GM18909 (cell line): Measurements from ENCODE around the gene ARRB1.
"Not testable (repeated sequence)": the region's sequence is repeated elsewhere in the genome, so short reads cannot be mapped to it uniquely, and the experiment has no call there.

Experiments
- ATAC-seq: cut with Tn5 transposase; IDR thresholded peaks from one replicate; pipeline ENCODE4 v1.9.1; 2021; ENCODE audit warnings: mild to moderate bottlenecking; ENCODE audit not compliant: unreplicated experiment, poor library complexity

Gene ARRB1

DNA sequence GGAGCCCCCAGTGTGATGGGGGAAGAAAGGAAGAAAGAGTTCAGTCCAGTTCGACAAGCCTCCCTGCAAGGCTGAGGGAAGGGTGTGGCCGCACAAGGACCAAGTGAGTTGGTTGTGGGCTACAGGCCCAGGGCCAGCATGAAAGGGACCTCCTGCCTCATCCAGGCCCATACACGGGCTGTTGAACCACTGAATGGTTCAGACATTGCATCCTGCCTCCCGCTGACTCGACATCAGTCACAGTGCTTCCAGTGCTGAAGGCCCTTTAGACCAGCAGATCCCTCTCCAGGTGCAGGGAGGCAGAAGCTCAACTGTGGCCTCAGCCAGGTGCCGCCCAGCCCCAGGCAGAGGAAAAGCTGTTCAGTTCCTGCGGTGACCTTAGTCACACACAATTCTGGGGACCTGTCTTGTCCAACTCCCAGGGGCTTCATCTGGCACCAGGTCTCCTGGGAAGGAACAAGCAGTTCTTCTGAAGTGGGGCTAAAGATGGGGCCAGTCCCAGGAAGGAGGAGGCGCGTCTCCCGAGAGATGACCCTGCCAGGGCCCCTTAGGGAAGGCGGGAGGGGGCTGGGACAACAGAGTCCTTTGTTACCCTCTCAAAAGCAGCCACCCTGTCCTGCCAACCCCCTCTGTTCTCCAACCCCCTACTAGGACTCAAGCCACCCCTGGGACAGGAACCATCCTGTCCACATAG is 6.6 kb downstream of the ARRB1 start:
- ATAC-seq: no peak

DNA sequence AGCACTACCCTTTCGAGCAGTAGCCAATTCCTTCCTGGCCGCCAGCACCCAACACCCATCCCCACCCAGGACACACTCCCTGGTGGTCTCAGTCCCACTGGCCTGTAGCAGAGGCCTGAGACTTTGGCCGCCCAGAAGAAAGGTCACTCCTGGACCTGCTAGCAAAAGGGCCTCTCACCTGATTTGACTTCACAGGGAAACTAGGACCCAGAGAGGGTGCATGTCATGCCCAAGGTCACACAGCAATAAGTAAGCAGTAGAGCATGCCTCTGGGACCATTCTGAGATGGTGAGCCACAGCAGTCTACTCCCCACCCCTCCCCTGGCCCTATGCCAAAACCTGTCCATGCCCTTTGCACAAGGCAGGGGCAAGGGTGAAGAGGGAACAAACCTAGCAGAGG is 7.3 kb downstream of the ARRB1 start:
- ATAC-seq: no peak

DNA sequence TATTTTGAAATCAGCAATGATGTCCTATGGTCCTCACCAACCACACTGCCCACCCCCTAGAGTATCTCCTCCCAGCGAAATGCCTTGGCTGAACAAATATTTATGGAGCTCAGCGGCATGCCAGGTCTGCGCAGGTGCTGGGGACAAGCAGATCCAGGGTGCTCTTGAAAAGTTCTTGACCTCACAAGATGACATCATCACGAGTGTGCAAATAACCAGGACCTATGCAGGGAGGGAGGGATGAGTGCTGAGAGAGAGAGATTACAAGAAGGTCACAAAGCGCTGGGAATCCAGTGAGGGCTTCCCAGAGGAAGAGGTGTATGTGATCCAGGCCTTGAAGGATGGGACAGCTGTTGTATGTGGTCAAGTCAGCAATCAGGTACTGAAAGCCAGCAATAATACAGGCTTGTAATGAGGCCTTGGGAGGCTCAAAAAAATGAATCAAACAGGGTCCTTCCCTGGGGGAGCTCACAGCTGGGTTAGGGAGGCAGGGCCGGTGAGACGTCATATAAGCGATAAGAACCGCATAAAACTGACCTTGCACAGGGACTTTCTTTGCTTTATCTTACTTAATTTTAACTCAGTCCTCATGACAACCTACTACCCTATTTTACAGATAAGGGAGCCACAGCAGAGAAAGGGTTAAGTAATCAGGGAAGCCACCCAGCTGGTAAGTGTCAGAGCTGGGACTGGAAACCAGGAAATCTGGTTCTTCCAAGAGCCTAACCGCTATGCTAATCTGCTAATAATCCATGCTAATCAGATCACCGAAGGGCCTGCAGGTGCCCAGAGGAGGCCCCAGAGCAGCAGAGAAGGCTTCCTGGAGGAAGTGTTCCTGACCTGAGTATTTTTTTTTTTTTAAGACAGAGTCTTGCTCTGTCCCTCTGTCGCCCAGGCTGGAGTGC is 8.2 kb downstream of the ARRB1 start:
- ATAC-seq: no peak

DNA sequence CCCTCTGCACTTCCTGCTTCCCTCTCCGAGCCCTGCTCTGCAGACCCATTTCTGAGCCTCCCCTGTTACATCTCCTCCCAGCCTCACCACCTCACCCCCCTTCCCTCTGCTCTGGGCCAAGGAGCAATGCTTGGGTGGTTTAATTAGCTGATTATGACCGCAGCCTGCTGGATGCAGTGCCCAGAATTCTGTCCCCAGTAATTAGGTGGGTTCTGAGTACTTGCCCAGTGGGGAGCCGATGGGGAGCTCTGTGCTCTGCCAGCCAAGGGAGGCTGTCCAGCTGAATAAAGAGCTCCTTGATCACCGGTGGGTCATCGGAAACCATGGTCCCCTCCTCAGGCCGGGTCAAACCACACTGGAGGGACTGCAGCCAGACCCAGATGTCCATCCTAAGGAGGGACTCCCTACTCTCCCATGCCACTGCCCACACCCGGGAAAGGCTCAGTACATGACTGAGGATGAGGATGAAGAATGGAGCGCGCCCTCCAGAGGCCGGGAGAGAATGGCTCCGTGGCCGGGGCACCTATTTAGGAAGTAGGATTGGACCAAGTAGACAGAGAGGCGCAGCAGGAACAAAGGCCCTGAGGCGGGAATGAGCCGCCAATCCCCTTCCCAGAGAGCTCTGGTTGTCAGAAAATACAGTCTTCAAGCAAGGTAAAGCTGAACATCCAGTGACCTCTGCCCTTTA is 9.1 kb downstream of the ARRB1 start:
- ATAC-seq: no peak

GRCh38 chr11:75341612-75342011 is 9.8 kb downstream of the ARRB1 start:
- no peak for ATAC-seq

DNA sequence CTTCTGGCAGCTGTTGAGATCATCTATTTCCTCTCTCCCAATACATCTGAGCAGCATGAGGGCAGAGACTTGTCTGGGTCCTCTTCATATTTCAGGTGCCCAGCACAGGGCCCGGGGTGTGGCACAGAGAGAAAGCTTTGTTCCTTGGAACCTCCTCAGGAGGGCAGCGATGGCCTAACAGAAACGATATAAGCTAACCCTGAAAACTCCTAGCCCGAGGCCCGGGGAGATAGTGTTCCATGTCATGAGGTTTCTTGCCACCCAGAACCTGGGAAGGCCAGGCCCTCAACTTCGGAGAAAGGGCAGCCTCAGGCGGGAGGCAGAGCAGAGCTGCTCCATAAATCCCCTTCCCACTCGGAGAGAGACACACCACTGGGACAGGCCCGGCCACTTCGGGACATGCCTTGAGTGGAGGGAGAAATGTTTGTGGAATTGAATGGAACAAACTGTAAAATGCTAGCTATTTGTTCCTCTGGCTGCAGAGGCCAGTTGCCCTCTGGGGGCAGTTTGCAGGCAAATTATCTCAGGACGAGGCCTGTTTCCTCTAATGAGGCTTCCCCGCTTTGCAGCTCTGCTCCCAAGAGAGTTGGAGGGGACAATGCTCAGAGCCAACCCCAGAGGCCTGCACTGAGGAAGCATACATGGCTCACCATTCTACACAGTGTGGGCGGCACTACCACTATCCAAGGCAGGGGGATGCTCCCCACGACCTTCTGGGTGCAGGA is 11.6 kb downstream of the ARRB1 start:
- no peak for ATAC-seq

DNA sequence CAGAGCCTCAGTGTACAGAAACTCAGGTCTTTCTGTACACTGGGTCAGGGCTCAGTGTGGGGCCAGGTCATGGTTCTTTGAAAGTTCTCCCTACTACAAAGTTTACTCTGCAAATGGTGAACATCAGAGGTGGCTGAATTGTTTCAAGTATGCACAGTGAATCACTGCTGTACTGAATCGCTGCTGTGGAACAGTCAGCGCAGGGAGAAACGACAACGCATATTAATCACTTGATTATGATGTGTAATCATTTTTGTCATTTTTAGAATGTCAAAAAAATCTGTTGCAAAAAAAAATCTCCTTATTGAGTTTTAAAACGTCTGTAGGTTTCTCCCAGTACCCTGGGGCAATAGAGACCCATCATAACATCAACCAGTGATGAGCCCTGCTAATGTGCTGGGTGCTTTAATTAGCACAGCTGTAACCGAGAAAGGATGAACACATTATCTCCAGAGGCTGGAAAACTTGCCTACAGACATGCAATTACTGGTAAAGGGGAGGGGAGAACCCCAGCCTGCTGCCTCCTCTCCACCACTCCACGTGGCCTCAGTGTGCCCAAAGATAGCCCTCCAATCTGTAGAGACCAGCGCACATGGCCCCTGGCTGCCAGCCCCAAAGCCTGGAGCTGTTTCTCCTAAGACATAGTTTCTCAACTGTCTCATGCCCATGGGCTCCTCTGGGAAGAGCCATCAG is 12.8 kb downstream of the ARRB1 start:
- no peak for ATAC-seq

DNA sequence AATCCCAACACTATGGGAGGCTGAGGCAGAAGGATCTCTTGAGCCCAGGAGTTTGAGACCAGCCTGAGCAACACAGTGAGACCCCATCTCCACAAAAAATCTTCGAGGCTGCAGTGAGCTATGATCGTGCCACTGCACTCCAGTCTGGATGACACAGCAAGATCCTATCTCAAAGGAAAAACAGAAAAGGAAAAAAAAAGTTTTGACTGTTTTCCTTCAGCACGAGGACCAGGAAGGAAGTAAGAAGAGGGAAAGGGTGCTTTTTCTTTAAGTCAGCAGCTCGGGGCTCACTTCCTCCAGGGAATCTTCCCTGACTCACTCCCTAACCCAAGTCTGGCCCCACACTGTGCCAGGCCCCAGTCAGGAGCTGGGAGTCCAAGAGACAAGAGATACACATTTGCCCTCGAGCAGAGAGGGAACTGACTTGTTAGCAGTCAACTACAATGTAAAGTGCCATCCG is 14.2 kb downstream of the ARRB1 start:
- no peak for ATAC-seq

- ATAC-seq: no peak
Measured at GRCh38 chr11:75334976-75335375, 16.5 kb downstream of the ARRB1 start.

- ATAC-seq: no peak
Measured at GRCh38 chr11:75334402-75334891, 17.0 kb downstream of the ARRB1 start.

DNA sequence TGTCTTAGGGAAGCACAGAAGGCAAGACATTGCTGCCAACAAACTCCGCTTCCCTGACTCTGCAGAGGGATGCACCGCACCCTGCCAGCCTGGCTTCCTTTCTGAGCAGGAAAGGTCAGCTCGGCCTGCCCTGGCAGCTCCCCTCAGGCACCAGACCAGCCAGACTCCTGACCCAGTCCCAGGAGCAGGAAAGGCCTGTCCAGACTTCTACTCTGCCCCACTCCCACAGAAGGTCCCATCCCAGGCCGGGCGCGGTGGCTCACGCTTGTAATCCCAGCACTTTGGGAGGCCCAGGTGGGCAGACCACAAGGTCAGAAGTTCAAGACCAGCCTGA is 17.7 kb downstream of the ARRB1 start:
- no peak for ATAC-seq

DNA sequence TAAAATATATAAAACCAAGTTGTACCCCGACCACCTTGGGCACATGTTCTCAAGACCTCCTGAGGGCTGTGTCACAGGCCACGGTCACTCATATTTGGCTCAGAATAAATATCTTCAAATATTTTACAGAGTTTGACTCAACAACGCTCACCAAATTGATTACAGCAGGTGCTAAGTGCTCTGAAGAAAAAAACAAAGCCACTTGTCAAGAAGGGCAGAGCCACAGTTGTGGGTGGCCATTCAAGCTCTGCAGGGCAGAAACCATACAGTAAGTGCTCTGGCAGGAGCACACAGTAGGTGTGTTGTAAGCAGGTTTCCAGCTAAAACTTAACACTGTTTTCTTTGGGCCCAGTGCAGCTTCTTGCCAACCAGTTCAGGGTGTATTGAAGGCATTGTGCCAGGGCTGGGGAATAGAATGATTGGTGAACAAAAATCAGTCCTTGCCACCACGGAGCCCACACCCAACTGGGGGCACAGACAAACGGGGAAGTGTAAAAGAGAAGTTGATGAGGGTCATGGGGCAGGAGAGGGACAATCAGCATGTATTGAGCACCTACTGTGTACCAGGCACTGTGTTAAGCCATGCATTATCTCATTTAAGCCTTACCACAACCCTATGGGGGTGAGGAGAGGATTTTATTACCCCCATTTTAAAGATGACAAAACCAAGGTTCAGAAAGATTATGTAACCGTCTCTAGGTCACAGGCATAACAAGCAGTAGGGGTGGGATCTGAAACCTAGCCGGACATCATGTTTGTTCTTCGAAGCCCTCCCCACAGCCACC is 18.2 kb downstream of the ARRB1 start:
- ATAC-seq: no peak

DNA sequence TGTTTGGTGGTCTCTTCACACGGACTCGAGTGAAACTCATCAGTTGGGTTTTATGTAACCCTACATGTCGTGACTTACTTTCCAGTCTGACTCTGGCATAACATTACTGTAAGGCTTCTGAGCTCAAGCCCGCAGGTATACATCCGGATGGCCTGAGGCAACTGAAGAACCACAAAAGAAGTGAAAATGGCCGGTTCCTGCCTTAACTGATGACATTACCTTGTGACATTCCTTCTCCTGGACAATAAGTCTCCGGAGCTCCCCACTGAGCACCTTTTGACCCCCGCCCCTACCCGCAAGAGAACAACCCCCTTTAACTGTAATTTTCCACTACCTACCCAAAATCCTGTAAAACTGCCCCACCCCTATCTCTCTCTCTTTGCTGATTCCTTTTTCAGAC is 19.7 kb downstream of the ARRB1 start:
- not testable (repeated sequence) for ATAC-seq

- not testable (repeated sequence) for ATAC-seq
Measured at GRCh38 chr11:75331304-75331703, 20.2 kb downstream of the ARRB1 start.

DNA sequence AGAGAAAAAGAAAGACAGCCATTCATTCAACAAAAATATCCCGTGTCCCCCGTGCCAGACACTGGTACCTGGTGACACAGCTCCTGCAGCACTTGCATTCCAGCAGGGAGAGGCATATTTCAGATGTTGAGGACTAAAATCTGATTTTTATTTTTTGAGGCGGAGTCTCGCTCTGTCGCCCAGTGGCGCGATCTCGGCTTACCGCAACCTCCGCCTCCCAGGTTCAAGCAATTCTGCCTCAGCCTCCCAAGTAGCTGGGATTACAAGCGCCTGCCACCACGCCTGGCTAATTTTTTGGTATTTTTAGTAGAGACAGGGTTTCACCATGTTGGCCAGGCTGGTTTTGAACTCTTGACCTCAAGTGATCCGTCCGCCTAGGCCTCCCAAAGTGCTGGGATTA is 20.6 kb downstream of the ARRB1 start:
- not testable (repeated sequence) for ATAC-seq

GRCh38 chr11:75330291-75330690 is 21.2 kb downstream of the ARRB1 start:
- ATAC-seq: no peak

DNA sequence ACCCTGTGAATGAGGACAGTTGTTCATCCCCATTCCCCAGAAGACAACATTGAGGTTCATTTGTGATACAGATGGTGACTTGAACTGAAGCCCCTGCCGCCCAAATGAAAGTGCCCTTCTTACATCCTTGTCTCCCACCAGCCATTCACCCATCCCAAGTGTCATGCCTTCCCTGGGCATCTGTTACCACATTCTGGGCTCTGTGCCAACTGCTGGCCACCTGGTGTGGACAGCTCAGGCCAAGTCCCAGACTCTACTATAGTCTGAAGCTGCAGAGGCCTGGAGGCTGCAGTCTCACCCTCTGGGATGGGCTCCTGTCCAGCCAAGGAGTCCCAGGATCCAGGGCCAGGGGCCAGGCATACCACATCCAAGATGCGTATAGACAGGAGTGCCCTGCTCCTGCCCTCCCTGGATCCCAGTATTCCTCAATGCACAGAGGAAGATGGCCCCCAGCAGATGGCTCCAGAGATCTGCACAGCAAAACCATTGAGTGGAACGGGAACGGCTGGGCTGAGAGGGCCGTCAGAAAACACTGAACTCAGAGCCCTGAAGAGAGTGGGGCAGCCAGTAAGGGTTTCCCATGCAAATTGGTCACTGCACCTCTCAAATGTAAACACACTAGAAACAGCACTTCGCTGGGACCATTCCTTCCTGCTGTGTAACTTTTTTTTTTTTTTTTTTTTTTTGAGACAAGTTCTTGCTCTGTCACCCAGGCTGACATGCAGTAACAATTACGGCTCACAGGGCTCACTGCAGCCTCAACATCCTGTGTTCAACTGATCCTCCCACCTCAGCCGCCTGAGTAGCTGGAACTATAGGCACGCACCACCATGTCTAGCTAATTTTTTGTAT is 22.8 kb downstream of the ARRB1 start:
- peak; percentile 55 for ATAC-seq

DNA sequence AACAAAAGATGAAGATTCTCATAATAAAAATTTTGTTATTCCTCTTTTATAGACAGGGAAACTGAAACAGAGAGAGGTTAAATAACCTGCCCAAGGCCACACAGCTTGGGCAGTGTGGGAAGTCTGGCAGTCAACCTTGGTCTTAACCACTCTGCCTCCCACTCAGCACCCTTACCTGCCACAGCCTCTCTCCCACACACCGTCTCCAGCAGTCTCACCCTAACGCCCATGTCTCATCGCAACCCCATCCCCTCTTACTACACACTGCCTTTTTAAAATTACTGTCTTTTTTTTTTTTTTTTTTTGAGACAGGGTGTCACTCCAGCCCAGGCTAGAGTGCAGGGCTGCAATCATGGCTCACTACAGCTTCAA is 25.0 kb downstream of the ARRB1 start:
- ATAC-seq: no peak
